HCT116 (cell line): ENCODE results near the gene SPOCK3.

Experiments
- CTCF ChIP-seq, 3 experiments: fragments of 200-600 bp in 1 of 3; sonication (generic) in 1 of 3; IDR thresholded peaks in 2 of 3; conservative IDR thresholded peaks in 1 of 3; 2 replicates each; pipeline ENCODE4 v1.5.1; 2012 to 2017; ENCODE audit warnings: low read depth in 2 of 3, low read length in 2 of 3, antibody characterized with exemption in 1 of 3, borderline replicate concordance in 1 of 3, control low read depth in 1 of 3, mild to moderate bottlenecking in 1 of 3, mixed read lengths in 1 of 3, mixed run types in 1 of 3, moderate library complexity in 1 of 3; ENCODE audit not compliant: insufficient read depth in 1 of 3
- POLR2A ChIP-seq: IDR thresholded peaks from 2 replicates; pipeline ENCODE4 v1.7.0; 2011; ENCODE audit warnings: borderline replicate concordance; ENCODE audit not compliant: insufficient read depth, insufficient read length; ENCODE audit errors: extremely low read depth

- no peak for TF ChIP-seq CTCF (IDR thresholded peaks at IDR 0.05 in 2 of 3, conservative IDR thresholded peaks at IDR 0.05 in 1 of 3; ENCODE audit: borderline replicate concordance in 1 of 3, insufficient read depth in 1 of 3, low read depth in 2 of 3, low read length in 2 of 3)
- TF ChIP-seq POLR2A = no peak
Observed at GRCh38 chr4:167114416-167114971, 119.8 kb downstream of the SPOCK3 start.
